T-helper 2 cell (primary cell): Measurements from ENCODE around the gene POFUT1.
"Not testable (repeated sequence)": the region's sequence is repeated elsewhere in the genome, so short reads cannot be mapped to it uniquely, and the experiment has no call there.

Experiments used
- DNase-seq, 5 experiments: peaks; one replicate each; pipeline versions ENCODE4 v3.0.0 to v3.0.0-alpha.2; 2012 to 2022

Gene POFUT1

DNA sequence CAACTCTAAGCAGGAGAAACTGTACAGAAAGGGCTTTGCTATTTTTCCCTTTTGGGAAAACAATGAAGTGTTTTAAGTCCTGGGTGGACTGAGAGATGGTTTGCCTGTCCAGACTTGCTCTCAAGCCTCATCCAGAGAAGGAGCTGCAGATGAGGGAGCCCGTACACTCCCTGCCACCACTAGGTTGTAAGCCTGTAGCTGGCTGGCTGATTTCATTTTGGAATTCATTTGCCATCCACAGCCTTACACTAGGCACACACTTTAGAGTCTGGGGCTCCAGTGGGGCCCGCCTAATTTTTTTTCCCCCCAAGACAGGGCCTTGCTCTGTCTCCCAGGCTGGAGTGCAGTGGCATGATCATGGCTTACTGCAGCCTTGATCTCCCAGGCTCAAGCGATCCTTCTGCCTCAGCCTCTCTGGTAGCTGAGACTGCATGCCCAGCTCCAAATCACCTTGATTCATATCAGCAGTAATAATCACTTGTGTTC, 28.4 kb downstream of the POFUT1 start:
- DNase-seq: no peak

DNA sequence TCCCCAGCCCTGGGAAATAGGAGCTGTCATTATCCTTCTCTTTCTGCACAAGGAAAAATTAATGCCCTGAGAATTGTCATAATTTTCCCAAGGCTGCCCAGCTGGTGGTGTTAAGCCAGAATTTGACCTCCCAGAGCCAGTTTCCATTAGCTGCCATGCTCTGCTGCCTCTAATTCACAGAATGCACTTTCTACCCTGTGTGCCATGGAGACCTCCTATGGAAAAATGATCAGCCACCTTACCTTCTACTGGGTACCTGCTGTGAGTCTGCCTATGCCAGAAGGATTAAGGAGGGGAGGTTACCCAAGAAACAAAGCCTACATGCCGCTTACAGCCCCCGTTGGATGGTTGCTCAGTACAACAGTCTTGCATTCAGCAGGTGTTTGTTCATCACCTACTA, 29.1 kb downstream of the POFUT1 start:
- DNase-seq: no peak

DNA sequence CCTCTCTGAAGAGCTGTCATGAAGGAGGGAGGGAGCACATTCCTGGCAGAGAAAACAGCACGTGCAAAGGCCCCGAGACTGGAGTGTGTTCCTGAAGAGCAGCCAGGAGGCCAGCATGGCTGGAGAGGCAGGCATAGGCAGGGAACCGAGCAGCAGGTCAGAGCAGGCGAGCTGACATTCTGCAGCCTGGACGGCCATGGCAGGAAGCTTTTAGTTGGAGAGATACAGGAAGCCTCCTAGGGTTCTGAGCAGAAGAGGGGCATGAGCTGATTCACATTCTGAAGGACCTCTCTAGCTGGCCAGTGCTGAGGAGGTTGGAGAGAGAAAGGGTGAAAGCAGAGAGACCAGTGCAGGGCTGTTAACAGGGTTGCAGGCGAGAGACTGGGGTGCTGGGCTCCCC, 29.7 kb downstream of the POFUT1 start:
- DNase-seq: no peak

DNA sequence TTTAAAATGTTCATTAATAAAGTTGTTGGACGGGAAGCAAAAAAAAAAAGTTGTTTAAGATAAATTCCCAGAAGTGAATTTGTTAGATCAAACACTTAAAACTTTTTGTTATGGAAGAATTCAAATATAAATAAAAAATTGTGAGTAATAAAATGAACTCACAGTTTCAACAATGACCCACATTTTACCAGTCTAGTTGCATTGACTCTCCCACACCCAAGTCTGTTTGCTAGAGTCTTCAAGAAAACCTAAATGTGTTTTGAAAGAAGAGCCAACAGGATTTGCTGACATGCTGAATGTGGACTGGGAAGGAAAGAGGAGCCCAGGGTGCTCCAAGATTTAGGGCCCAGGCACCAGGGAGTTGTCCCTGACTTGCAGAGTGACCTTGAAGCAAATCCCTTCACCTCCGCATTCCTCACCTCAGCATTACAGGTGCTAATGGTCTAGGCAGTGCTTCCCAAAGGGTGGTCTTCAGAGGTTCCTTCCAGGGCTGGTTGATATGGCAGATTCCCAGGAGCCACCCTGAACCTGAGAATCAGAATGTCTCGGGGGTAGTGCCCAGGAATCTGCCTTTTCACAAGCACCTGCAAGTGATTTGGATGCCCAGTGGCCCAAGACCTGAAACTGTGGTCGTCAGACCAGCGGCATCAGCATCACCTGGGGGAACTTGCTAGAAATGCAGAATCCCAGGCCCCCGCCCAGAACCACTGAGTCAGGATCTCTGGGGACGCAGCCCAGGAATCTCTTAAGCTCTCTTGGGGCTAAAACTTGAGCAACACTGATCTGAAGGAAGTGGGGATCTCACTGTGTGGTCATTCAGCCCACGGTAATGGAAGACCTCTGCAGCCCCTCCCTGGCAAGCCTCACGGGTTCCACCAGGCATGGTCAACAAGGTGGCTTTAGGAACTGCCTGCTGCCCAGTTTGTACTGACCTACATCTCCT, 31.1 kb downstream of the POFUT1 start:
- no peak for DNase-seq

DNA sequence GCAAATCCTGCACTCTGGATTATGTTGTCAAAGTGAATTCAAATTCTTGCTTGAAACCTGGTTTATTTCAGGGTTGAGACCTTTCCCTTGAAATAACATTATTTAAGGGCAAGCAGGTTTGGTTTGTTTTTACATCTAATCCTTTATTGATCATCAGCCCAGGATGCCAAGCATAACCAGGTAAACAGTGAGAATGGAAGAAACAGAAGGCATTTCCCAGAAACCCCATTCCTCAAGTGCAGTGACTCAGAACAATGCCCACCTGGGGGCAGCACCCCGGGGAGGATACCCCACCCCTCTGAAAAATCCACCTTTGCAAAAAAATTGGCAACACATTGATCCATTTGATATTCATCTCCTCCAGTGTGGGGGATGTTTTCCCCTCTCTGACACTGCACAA, 32.5 kb downstream of the POFUT1 start:
- no peak for DNase-seq

DNA sequence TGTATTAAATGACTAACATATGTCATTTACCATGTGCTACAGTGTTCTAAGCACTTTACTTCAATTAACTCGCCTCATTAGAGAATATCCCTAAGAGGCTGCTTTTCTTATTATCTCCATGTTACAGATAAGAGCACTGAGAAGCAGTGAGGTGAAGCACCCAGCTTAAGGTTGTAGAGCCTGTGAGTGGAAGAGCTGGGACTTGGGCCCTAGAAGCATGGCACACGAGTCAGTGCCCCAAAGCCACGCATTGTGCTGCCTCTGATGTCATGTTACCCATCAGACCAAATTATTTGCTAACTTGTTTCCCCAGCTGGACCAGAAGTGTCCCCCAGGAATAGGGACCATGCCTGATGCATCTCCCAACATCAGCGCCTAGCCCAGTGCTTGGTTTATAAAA, 34.1 kb downstream of the POFUT1 start:
- no peak for DNase-seq

DNA sequence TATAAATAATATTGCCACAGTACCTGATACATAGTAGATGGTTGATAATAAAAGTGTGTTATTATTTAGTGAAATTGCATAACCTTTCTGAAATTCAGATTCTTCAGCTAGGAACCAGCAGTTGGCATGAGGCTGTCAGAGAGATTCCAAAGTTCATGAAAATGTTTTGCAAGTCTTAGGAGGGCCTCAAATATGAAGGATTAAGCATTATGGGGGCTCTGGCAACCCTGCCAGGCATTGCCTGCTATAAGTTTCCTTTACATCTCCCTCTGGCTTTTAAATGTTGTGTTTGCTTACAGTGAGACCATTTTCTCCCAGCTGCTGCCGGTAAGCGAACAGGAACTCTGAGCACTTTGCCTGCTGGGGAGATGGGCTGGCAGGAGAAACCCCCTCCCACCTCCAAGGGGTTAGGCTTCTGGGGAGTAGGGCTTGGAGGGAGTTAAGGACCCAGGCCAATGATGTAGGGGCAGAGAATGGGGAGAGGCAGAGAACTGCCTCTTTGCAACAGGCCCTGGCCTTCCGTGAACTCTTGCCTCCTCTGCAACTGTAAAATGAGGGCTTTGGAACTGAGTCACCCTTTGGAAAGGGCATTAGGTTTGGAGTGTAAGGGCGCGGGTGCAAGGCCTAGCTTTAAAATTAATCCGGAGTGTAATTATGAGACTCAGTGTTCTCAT, 36.6 kb downstream of the POFUT1 start:
- DNase-seq: no peak

DNA sequence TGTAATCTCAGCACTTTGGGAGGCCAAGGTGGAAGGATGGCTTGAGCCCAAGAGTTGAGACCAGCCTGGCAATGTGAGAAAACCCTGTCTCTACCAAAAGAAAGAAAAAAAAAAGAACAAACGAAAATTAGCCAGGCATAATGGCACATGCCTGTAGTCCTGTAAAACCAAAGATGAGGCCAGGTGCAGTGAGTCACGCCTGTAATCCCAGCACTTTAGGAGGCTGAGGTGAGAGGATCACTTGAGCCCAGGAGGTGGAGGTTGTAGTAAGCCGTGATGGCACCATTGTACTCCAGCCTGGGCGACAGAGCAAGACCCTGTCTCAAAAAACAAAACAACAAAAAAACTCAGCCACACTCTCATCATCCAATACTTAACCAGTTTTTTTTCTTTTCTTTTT, 37.3 kb downstream of the POFUT1 start:
- no peak for DNase-seq

DNA sequence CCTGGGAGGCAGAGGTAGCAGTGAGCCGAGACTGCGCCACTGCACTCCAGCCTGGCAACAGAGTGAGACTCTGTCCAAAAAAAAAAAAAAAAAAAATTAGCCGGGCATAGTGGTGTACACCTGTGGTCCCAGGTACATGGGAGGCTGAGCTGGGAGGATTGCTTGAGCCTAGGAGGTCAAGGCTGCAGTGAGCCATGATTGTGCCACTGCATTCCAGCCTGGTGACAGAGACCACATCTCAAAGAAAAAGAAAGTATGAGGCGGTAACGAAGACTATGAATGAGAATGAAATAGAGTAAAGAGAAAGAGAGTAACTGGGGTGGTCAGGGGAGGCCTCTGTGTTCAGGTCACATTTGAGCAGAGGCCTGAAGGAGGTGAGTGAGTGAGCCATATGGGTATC, 38.5 kb downstream of the POFUT1 start:
- DNase-seq: not testable (repeated sequence)

DNA sequence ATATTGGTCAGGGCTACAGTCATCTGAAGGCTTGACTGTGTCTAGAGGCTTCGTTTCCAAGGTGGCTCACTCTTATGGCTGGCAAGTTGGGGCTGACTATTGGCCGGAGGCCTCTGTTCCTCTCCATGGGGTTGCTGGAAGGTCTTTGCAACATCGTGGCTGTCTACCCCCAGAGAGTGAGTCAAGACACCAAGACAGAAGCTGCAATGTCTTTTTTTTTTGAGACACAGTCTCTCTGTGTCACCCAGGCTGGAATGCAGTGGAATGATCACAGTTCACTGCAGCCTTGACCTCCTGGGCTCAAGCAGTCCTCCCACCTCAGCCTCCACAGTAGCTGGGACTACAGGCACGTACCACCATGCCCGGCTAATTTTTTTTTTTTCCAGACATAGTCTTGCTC, 40.4 kb downstream of the POFUT1 start:
- no peak for DNase-seq

DNA sequence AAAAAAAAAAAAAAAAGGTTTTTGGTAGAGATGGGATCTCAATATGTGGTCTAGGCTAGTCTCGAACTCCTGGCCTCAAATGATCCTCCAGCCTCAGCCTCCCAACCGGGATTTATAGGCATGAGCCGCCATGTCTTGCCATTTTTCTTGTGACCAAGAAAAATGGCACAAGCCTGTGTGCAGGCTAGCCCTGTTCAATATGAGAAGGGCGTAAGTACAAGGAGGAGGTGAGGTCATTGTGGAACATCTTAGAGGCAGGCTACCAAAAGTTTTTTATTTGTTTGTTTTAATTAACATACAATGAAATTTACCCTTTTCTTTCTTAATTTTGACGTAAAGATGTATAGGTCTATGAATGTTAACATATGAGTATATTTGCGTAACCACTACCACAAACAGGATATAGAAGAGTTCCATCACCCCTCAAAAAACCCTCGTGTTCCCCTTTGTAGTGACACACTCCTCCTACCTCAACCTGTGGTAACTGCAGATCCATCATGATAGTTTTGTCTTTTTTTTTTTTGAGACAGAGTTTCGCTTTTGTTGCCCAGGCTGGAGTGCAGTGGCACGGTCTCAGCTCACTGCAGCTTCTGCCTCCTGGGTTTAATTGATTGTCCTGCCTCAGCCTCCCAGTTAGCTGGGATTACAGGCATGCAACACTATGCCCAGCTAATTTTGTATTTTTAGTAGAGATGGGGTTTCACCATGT, 41.5 kb downstream of the POFUT1 start:
- peak in 3 of 5 experiments; percentile 9 to 95 (median 78) for DNase-seq

DNA sequence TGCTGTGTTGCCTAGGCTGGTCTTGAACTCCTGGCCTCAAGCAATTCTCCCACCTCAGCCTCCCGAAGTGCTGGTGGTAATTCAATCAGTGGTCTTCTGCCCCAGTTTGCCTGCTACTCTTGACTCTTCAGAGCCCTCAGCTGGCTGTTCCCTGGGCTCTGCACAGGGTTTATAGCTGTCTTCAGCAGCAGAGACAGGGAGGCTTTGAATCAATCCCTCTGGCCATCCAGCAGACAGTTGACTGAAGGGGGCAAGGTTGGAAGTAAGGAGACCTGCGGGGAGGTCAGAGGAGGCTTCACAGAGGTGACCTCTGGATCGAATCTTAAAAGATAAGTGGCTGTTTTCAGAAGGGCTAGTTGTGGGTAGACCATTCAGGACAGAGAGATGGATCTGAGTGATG, 43.8 kb downstream of the POFUT1 start:
- no peak for DNase-seq

DNA sequence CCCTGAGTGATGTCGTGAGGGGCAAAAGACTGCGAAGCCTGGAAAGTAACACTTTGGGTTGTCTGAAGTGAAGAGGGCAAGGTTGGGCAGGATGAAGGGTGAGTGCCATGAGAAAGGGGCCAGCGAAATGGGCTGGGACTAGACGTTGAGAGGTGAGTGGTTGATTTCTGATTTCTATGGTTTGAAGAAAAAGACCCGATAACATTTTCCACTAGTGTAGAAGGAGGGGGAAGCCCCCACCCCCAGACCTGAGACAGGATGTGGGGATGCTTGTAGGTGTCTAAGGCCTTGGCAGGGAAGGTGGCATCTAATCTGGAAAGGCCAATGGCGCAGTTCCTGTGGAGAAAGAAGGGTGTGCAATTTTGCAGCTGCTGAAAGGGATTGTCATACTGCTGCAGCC, 44.5 kb downstream of the POFUT1 start:
- DNase-seq: peak in 4 of 5 experiments; percentile 6 to 81 (median 50)

DNA sequence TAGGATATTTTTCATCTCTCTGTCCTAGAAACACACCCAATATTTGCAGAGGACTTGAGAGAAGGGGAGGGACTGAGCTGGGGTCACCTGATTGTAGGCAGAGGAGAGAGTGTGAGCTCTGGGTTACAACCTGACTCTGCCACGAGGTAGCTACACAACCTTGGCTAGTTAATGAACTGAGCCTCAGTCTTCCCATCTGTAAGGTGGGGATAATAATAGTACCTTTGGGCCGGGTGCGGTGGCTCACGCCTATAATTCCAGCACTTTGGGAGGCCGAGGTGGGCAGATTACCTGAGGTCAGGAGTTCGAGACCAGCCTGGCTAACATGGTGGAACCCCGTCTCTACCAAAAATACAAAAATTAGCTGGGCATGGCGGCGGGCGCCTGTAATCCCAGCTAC, 53.3 kb downstream of the POFUT1 start:
- not testable (repeated sequence) for DNase-seq

DNA sequence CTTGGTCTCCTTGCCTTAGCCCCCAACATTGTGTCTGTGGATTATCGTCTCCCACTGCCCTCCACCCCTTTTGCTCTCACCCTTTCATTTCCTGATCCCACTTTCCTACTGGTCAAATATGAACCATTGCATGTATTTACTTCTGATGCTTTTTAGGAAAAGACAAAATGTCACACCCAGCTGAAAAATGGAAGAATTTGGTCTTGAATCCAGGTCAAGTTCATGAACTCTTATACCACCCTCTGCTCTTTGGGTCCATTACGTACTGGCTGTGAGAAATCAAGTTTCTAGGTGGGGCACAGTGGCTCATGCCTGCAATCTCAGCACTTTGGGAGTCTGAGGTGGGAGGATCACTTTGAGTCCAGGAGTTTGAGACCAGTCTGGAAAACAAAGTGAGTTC, 54.0 kb downstream of the POFUT1 start:
- DNase-seq: no peak

DNA sequence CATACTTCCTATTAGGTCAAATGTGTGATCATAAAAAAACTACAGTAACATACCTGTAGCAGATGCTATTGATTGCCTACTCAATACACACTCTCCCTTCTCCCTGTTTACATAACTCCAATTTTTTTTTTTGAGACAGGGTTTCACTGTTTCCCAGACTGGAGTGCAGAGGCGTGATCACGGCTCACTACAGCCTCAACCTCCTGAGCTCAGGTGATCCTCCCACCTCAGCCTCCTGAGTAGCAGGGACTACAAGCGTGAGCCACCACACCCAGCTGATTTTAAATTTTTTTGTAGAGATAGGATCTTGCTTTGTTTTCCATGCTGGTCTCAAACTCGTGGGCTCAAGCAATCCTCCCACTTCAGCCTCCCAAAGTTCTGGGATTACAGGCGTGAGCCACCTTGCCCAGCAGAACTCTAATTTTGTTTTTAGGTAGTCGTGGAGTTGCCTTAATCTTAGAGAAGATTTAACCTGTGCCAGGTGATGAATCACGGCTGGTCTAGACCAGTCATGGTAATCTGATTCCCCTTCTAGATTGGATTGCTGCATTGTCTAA, 55.8 kb downstream of the POFUT1 start:
- DNase-seq: no peak

DNA sequence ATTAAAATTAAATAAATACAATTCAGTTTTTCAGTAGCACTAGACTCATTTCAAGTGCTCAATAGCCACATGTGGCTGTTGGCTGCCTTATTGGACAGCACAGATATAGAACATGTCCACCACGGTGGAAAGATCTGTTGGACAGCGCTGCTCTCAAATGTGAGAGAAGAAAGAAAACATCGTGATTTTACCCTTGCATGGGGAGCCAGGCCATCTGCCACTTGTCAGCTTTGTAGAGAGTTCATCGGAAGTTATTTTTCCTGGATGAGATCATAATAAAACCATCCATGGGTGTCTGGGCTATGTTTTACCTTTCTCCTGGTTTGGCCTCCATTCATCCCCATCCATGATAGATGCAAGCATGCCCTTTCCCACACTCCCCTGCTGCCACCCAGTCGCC, 63.9 kb downstream of the POFUT1 start:
- no peak for DNase-seq

DNA sequence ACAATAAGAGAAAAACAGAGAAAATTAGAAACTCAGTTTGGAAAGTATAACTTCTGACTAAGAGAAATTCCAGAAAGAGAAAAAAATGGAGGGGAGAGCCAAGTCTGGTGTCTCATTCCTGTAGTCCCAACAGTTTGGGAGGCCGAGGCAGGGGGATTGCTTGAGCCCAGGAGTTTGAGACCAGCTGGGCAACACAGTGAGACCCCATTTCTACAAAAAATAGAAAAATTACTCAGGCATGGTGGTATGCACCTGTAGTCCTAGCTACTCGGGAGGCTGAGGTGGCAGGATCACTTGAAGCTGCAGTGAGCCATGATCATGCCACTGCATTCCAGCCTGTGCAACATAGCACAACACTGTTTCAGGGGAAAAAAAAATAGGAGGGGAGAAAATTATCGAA, 66.7 kb downstream of the POFUT1 start:
- DNase-seq: no peak

DNA sequence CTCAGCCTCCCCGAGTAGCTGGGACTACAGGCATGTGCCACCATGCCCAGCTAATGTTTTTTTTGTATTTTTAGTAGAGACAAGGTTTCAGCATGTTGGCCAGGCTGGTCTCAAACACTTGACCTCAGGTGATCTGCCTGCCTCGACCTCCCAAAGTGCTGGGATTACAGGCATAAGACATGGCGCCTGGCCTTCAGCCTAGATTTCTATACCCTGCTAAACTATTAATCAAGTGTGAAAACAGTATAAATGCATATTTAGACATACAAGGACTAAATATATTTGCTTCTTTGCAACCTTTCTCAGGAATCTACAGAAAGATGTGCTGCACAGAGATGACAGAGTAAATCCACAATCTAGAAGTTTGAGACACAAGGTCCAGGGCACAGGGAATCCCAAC, 67.5 kb downstream of the POFUT1 start:
- DNase-seq: not testable (repeated sequence)

DNA sequence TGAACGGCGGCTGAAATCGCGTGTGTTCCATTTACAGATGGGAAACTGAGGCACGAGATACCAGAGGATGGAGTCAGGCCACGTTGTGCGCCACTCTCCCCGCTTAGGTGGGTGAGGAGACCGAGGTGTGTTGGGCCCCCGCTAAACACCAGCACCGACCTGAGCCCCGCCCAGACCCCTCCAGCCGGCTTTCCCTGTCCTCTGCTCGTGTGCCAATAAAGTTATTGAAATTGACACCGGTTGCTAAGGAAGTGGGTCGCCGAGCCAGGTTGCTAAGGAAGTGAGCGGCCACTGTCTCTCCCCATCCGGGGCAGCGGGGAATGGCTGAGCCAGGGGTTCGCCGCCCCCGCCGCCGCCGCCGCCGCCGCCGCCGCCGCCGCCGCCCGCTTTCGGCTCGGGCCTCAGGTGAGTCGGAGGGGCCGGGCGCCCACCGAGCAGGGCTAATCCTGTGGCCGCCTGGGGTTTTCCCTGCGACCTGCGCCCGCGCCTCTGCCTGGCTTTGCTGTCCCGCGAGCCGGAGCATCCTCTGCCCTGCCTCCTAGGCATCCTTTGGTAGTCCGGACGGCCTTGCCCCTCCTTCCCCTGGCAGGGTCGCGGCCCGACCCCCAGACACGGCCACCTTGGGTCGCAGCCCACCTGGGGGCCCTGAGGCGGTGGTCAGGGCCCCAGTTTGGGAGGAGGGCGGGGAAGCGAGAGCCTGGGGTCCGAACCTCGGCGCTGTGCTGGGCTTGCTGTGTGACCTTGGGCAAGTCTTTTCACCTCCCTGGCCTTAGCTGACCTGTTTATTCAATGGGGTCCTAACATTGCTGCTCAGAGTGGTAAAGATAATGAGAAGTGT, 69.9 kb downstream of the POFUT1 start, which contains the start of gene KIF3B:
KIF3B (plus strand) TSS at position 291 of the 838 bp plus-strand sequence. CDS start 32,127 bp downstream, outside the sequence.
- DNase-seq: peak; percentile 62 to 94 (median 82)

DNA sequence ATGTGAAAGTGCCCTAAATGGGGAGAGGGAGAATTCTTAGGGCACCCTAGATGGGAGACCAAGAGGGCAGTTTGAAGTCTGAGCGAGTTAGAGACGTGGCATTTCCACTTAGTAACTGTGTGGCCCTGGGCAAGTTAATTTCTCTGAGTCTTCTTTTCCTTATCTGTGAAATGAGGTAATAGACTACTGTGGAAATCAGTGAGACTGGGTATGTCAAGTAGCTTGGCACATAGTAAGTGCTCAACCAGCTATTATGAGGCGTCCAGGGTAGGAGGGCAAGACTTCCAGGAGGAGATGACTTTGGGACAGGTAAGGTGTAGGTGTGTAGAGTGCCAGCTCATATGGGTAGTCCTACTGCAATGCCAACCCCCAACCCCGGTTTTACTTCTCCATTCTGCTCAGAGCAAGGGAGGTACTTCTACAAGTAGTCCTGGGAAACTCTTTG, 70.5 kb downstream of the POFUT1 start:
- DNase-seq: no peak

DNA sequence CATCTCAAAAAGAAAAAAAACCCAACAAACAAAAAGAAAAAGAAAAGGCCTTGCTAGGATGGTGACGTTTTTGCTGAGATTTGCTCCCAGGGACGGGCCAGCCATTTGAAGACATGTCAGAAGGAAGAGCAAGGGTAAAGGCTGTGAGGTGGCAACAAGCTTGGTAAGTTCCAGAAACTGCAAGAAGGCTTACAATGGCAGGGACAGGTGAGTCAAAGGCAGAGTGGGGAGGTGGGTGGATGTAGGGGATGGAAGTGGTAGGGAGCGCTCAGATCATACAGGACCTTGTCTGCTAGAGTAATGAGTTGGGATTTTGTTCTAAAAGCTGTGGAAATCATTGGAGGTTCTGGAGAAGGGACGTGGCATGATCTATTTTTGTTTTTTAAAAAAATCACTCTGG, 74.0 kb downstream of the POFUT1 start:
- no peak for DNase-seq
